Measurements from ENCODE around the gene SCAP. TPM values are rescaled to one million over a fixed set of nuclear protein-coding genes. Genes with fewer than 3 reads are reported as not detected.
"Not testable (repeated sequence)": the region's sequence is repeated elsewhere in the genome, so short reads cannot be mapped to it uniquely, and the experiment has no call there.

The SCAP gene
- total RNA-seq, 1 donor from 2014 or later: 67.4 TPM

DNA sequence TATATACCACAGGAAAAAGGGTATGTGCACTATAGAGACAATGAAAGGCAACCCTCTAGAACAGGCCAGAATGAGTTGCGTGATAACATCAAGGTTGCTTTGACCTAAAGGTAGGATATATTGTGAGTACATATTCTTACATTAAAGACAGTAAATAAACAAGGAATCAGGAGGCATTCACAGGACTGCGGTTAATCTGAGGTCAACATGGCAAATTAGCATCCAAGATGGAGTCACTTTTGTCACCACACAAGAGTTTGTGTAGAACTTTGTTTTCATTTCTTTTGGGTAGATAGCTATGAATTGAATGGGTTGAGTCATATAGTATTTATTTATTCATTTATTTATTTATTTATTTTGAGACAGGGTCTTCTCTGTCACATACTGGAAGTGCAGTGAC lies 11.5 kb upstream of the SCAP start:
- Histone ChIP-seq H3K36me3 (ENCODE audit: control insufficient read depth, insufficient read depth, low read length) (no peaks in the 10 kb centered on the region), H3K27me3 (ENCODE audit: control insufficient read depth, insufficient read depth, low read length) (no peaks in the 10 kb centered on the region), H3K4me3 (ENCODE audit: low read depth, low read length) (no peak overlapping the region)
- TF ChIP-seq, protein P1, sequence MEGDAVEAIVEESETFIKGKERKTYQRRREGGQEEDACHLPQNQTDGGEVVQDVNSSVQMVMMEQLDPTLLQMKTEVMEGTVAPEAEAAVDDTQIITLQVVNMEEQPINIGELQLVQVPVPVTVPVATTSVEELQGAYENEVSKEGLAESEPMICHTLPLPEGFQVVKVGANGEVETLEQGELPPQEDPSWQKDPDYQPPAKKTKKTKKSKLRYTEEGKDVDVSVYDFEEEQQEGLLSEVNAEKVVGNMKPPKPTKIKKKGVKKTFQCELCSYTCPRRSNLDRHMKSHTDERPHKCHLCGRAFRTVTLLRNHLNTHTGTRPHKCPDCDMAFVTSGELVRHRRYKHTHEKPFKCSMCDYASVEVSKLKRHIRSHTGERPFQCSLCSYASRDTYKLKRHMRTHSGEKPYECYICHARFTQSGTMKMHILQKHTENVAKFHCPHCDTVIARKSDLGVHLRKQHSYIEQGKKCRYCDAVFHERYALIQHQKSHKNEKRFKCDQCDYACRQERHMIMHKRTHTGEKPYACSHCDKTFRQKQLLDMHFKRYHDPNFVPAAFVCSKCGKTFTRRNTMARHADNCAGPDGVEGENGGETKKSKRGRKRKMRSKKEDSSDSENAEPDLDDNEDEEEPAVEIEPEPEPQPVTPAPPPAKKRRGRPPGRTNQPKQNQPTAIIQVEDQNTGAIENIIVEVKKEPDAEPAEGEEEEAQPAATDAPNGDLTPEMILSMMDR (IDR thresholded peaks at IDR 0.05; ENCODE audit: insufficient read depth, low read length, poor library complexity, severe bottlenecking): no peak
- no peak for DNase-seq (ENCODE audit: low read depth)

DNA sequence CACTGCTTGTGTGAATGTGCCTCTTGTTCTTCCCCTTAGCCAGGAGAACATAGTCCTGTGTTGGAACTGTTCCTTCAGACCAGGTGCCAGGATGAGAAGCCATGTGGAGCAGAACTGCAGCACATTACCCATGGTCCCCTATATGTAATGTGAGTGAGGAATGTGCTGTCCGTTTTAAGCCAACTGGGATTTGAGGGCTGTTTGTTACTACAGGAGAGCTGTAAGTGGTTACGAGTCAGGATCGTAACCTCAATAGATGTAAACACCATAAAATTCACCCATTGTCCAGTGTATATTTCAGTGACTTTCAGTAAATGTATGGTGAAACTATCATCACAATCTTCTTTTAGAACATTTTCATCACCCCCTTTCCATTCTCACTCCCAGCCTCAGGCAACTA lies 10.1 kb upstream of the SCAP start:
- H3K4me3 ChIP-seq (ENCODE audit: low read depth, low read length): no peak overlapping the region
- TF ChIP-seq, protein P1 (IDR thresholded peaks at IDR 0.05; ENCODE audit: insufficient read depth, low read length, poor library complexity, severe bottlenecking): no peak
- H3K27me3 ChIP-seq (ENCODE audit: control insufficient read depth, insufficient read depth, low read length): no peaks in the 10 kb centered on the region
- H3K36me3 ChIP-seq (ENCODE audit: control insufficient read depth, insufficient read depth, low read length): no peaks in the 10 kb centered on the region
- no peak for DNase-seq (ENCODE audit: low read depth)

DNA sequence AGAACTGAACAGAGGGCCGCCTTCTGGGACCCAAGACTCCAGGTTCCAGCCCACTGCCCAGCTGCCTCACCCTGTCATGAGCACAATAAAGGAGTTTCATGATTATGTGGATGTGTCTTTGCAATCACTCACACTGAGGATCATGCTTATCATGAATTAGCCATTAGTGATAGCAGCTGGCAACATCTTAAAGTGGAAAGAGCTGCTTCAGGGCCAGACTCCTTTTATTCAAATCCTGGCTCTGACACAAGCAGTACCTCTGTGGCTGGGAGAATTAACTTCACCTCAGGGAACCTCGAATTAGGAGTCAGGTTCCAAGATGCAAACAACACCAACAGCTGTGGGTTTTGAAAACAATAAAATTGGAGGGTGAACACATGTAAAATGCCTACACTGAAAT lies 6.6 kb upstream of the SCAP start:
- no peaks in the 10 kb centered on the region for H3K36me3 ChIP-seq (ENCODE audit: control insufficient read depth, insufficient read depth, low read length)
- no peak overlapping the region for H3K4me3 ChIP-seq (ENCODE audit: low read depth, low read length)
- TF ChIP-seq, protein P1 (IDR thresholded peaks at IDR 0.05; ENCODE audit: insufficient read depth, low read length, poor library complexity, severe bottlenecking): no peak
- H3K27me3 ChIP-seq (ENCODE audit: control insufficient read depth, insufficient read depth, low read length): no peaks in the 10 kb centered on the region
- DNase-seq (ENCODE audit: low read depth): no peak

DNA sequence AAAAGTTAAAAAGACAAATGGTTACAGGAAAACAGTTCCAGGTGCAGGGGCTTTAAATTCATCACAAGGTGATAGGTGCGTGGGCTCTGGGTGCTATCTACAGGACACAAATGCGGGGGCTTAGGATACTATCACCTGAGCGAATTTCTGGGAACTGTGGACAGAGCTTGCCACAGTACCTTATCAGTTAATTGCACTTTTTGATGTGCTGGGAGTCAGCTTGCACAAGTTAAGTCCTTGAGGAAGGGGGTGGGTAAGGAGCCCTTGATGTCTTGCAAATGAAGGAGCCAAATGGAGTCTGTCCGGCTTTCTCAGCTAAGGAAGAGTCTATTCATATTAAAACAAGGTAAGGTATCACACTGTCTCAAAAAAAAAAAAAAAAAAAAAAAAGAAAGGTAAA lies 6.0 kb upstream of the SCAP start:
- DNase-seq (ENCODE audit: low read depth); H3K27me3 ChIP-seq (ENCODE audit: control insufficient read depth, insufficient read depth, low read length); H3K36me3 ChIP-seq (ENCODE audit: control insufficient read depth, insufficient read depth, low read length); H3K4me3 ChIP-seq (ENCODE audit: low read depth, low read length): not testable (repeated sequence)

DNA sequence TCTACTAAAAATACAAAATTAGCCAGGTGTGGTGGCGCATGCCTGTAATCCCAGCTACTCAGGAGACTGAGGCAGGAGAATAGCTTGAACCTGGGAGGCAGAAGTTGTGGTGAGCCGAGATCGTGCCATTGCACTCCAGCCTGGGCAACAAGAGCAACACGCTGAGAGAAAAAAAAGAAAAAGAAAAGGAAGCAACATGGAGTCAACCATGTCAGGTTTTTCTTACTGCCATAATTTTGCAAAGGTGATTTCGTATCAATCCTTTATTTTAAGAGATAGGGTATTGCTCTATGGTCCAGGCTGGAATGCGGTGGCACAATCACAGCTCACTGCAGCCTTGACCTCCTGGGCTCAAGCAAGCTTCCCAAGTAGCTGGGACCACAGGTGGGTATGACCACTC lies 4.5 kb upstream of the SCAP start:
- DNase-seq (ENCODE audit: low read depth); H3K4me3 ChIP-seq (ENCODE audit: low read depth, low read length); H3K27me3 ChIP-seq (ENCODE audit: control insufficient read depth, insufficient read depth, low read length); H3K36me3 ChIP-seq (ENCODE audit: control insufficient read depth, insufficient read depth, low read length): not testable (repeated sequence)

DNA sequence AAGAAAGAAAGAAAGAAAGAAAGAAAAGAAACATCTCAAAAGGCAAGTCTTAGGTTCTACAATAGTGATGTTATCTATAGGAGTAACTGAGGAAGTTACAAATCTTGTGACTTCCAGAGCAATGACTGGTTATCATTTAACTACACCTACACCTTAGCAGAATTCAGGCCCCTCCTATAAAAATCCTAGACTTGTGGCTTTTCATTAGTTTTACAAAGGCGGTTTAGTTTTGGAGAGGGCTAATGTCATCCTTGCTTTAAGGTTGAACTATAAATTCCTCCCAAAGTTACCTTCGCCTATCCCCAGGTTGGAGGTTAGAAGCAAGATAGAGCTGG lies 4.1 kb upstream of the SCAP start:
- Histone ChIP-seq H3K4me3 (ENCODE audit: low read depth, low read length) (no peak overlapping the region), H3K36me3 (ENCODE audit: control insufficient read depth, insufficient read depth, low read length) (no peaks in the 10 kb centered on the region), H3K27me3 (ENCODE audit: control insufficient read depth, insufficient read depth, low read length) (no peaks in the 10 kb centered on the region)
- DNase-seq (ENCODE audit: low read depth): no peak
- TF ChIP-seq, protein P1 (IDR thresholded peaks at IDR 0.05; ENCODE audit: insufficient read depth, low read length, poor library complexity, severe bottlenecking): no peak

DNA sequence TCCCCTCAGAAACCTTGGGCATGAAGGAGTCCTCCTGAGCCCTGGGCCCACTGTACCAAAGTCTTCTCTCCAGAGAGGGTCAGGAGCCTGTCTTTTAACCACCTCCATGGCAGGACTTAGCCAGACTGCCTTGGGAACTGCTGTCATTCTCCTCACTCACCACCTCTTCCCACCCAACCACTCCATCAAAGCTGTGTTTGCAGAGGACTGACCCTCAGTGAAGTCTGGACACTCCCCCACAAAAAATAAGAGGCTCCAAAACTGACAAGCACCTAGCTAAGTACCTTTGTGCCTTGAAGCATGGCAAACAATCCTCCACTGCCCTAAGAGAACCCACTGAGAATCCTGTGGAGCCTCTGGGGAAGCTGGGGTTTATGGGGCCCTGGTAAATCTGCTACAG lies 2.3 kb upstream of the SCAP start:
- no peaks in the 10 kb centered on the region for H3K36me3 ChIP-seq (ENCODE audit: control insufficient read depth, insufficient read depth, low read length)
- TF ChIP-seq, protein P1 (IDR thresholded peaks at IDR 0.05; ENCODE audit: insufficient read depth, low read length, poor library complexity, severe bottlenecking): no peak
- no peaks in the 10 kb centered on the region for H3K27me3 ChIP-seq (ENCODE audit: control insufficient read depth, insufficient read depth, low read length)
- no peak overlapping the region for H3K4me3 ChIP-seq (ENCODE audit: low read depth, low read length)
- no peak for DNase-seq (ENCODE audit: low read depth)
